Stimulated activated naive CD8-positive, alpha-beta T cell treated with anti-CD3 and anti-CD28 coated beads, Interleukin-15, amount 100 ng/mL, for 72 hours (primary cell): ENCODE measurements around the gene SLC11A2.
"Not testable (repeated sequence)": the region's sequence is repeated elsewhere in the genome, so short reads cannot be mapped to it uniquely, and the experiment has no call there.

Experiments
- ATAC-seq: fragments of 150-1000 bp; cut with Tn5 transposase; 2 replicates; pipeline ENCODE4 v1.10.0; 2021; ENCODE audit warnings: mild to moderate bottlenecking, moderate library complexity
- DNase-seq, 2 donors: peaks; one replicate each; pipeline ENCODE4 v3.0.0; 2021 to 2022
- H3K27ac Mint-ChIP-seq, 2 donors: one replicate each; pipeline ENCODE4 v1.8.0; 2022; ENCODE audit warnings: mild to moderate bottlenecking in 2 of 2, mixed read lengths in 2 of 2, moderate library complexity in 2 of 2
- H3K27me3 Mint-ChIP-seq: one replicate; pipeline ENCODE4 v1.8.0; 2022; ENCODE audit warnings: mixed read lengths
- H3K4me1 Mint-ChIP-seq: one replicate; pipeline ENCODE4 v1.8.0; 2022; ENCODE audit warnings: mild to moderate bottlenecking, mixed read lengths
- H3K4me3 Mint-ChIP-seq, 2 donors: one replicate each; pipeline ENCODE4 v1.8.0; 2022; ENCODE audit warnings: mild to moderate bottlenecking in 2 of 2, mixed read lengths in 2 of 2, moderate library complexity in 1 of 2
- H3K9me3 Mint-ChIP-seq, 2 donors: one replicate each; pipeline ENCODE4 v1.8.0; 2022; ENCODE audit warnings: mixed read lengths in 2 of 2

The SLC11A2 gene

GRCh38 chr12:50951112-50951511 is 75.1 kb downstream of the SLC11A2 start:
- no peaks in the 10 kb centered on the region for H3K4me1 Mint-ChIP-seq
- H3K27ac Mint-ChIP-seq = no peak overlapping the region
- no peaks in the 10 kb centered on the region for H3K27me3 Mint-ChIP-seq
- DNase-seq (no peak), ATAC-seq (no peak)
- no peak overlapping the region for H3K4me3 Mint-ChIP-seq
- no peaks in the 10 kb centered on the region for H3K9me3 Mint-ChIP-seq

GRCh38 chr12:50949801-50950302 is 76.3 kb downstream of the SLC11A2 start:
- Mint-ChIP-seq H3K9me3 (no peaks in the 10 kb centered on the region), H3K4me1 (no peaks in the 10 kb centered on the region), H3K27ac (no peak overlapping the region), H3K27me3 (no peaks in the 10 kb centered on the region), H3K4me3 (no peak overlapping the region)
- DNase-seq (no peak), ATAC-seq (no peak)

- ATAC-seq (no peak), DNase-seq (no peak)
- Mint-ChIP-seq H3K9me3 (no peaks in the 10 kb centered on the region), H3K4me3 (no peak overlapping the region), H3K4me1 (no peaks in the 10 kb centered on the region), H3K27ac (no peak overlapping the region), H3K27me3 (no peaks in the 10 kb centered on the region)
Observed at GRCh38 chr12:50948798-50949197, 77.4 kb downstream of the SLC11A2 start.

GRCh38 chr12:50947933-50948626 is 78.1 kb downstream of the SLC11A2 start:
- no peaks in the 10 kb centered on the region for H3K4me1 Mint-ChIP-seq
- H3K9me3 Mint-ChIP-seq = no peaks in the 10 kb centered on the region
- H3K27me3 Mint-ChIP-seq = no peaks in the 10 kb centered on the region
- ATAC-seq (no peak), DNase-seq (no peak)
- H3K4me3 Mint-ChIP-seq = no peak overlapping the region
- no peak overlapping the region for H3K27ac Mint-ChIP-seq

GRCh38 chr12:50937653-50938052 is 88.5 kb downstream of the SLC11A2 start:
- no peak overlapping the region for H3K4me3 Mint-ChIP-seq
- DNase-seq (no peak), ATAC-seq (no peak)
- no peaks in the 10 kb centered on the region for H3K27me3 Mint-ChIP-seq
- H3K27ac Mint-ChIP-seq = no peak overlapping the region
- H3K9me3 Mint-ChIP-seq = peaks cover 8 to 12% of the 10 kb centered on the region in 2 donors
- H3K4me1 Mint-ChIP-seq = no peaks in the 10 kb centered on the region

- ATAC-seq = no peak
- Mint-ChIP-seq H3K27ac (no peak overlapping the region), H3K9me3 (peaks cover 8 to 12% of the 10 kb centered on the region in 2 donors), H3K4me3 (no peak overlapping the region), H3K27me3 (no peaks in the 10 kb centered on the region), H3K4me1 (no peaks in the 10 kb centered on the region)
- DNase-seq = no peak
Observed at GRCh38 chr12:50936821-50937530, 89.2 kb downstream of the SLC11A2 start.

GRCh38 chr12:50934981-50935807 is 91.0 kb downstream of the SLC11A2 start:
- Mint-ChIP-seq H3K27ac (no peak overlapping the region), H3K9me3 (peaks cover 8 to 12% of the 10 kb centered on the region in 2 donors), H3K4me3 (no peak overlapping the region), H3K4me1 (no peaks in the 10 kb centered on the region), H3K27me3 (no peaks in the 10 kb centered on the region)
- no peak for DNase-seq
- no peak for ATAC-seq

GRCh38 chr12:50934371-50934851 is 91.8 kb downstream of the SLC11A2 start:
- no peak overlapping the region for H3K27ac Mint-ChIP-seq
- H3K4me3 Mint-ChIP-seq = no peak overlapping the region
- no peaks in the 10 kb centered on the region for H3K27me3 Mint-ChIP-seq
- DNase-seq (no peak), ATAC-seq (no peak)
- peaks cover 8 to 12% of the 10 kb centered on the region in 2 donors for H3K9me3 Mint-ChIP-seq
- H3K4me1 Mint-ChIP-seq = no peaks in the 10 kb centered on the region

GRCh38 chr12:50933459-50934124 is 92.6 kb downstream of the SLC11A2 start:
- Mint-ChIP-seq H3K27ac (no peak overlapping the region), H3K9me3 (peaks cover 4 to 10% of the 10 kb centered on the region in 2 donors), H3K27me3 (no peaks in the 10 kb centered on the region), H3K4me1 (peaks cover 4% of the 10 kb centered on the region), H3K4me3 (no peak overlapping the region)
- no peak for DNase-seq
- peak; percentile 54 for ATAC-seq

- Mint-ChIP-seq H3K9me3 (peaks cover 0 to 7% of the 10 kb centered on the region in 2 donors), H3K27ac (no peak overlapping the region), H3K27me3 (no peaks in the 10 kb centered on the region), H3K4me3 (no peak overlapping the region), H3K4me1 (peaks cover 11% of the 10 kb centered on the region)
- DNase-seq (no peak), ATAC-seq (peak; percentile 65)
Observed at GRCh38 chr12:50932787-50933280, 93.3 kb downstream of the SLC11A2 start.

- H3K4me1 Mint-ChIP-seq = peaks cover 27% of the 10 kb centered on the region
- not testable (repeated sequence) for H3K4me3 Mint-ChIP-seq, H3K27me3 Mint-ChIP-seq, ATAC-seq, H3K27ac Mint-ChIP-seq, H3K9me3 Mint-ChIP-seq
- peak in 1 of 2 donors; percentile 15 for DNase-seq
Observed at GRCh38 chr12:50930477-50930876, 95.7 kb downstream of the SLC11A2 start.

GRCh38 chr12:50929831-50930230 is 96.4 kb downstream of the SLC11A2 start:
- Mint-ChIP-seq H3K27ac (no peak overlapping the region), H3K4me1 (peaks cover 33% of the 10 kb centered on the region), H3K4me3 (no peak overlapping the region), H3K27me3 (no peaks in the 10 kb centered on the region), H3K9me3 (no peaks in the 10 kb centered on the region)
- ATAC-seq = no peak
- no peak for DNase-seq
